ENCODE results near the gene TCEAL6.
"Not testable (repeated sequence)": the region's sequence is repeated elsewhere in the genome, so short reads cannot be mapped to it uniquely, and the experiment has no call there.

The TCEAL6 gene

GRCh38 chrX:102140876-102141275, 1.4 kb downstream of the TCEAL6 start:
- POLR2A ChIA-PET; H3K27ac ChIP-seq (ENCODE audit: insufficient read depth in 1 of 2, low read depth in 1 of 2, low read length in 2 of 2, poor library complexity in 1 of 2, severe bottlenecking in 2 of 2); H3K4me1 ChIP-seq (ENCODE audit: control extremely low read depth in 1 of 4, control insufficient read depth in 4 of 4, insufficient read depth in 4 of 4, low read length in 3 of 4); H3K9me3 ChIP-seq (ENCODE audit: control extremely low read depth in 1 of 5, control insufficient read depth in 4 of 5, insufficient read depth in 2 of 5, low read depth in 1 of 5, low read length in 4 of 5); H3K36me3 ChIP-seq (ENCODE audit: control insufficient read depth in 4 of 4, insufficient read depth in 4 of 4, low read length in 3 of 4); DNase-seq; CTCF ChIA-PET; H3K4me3 ChIP-seq (ENCODE audit: control insufficient read depth in 1 of 7, extremely low read depth in 1 of 7, insufficient read depth in 4 of 7, low read depth in 2 of 7, low read length in 6 of 7): not testable (repeated sequence)
- peaks cover 3 to 40% (median 7%) of the 10 kb centered on the region in 5 experiments for H3K27me3 ChIP-seq (replicated peaks in 2 of 5; ENCODE audit: control insufficient read depth in 4 of 5, insufficient read depth in 5 of 5, low read length in 4 of 5)
- WGBS (ENCODE audit: insufficient coverage), result 77% methylated on average over 11 of the region's 16 CpGs

- no peak overlapping the region for H3K27ac ChIP-seq (ENCODE audit: insufficient read depth in 1 of 2, low read depth in 1 of 2, low read length in 2 of 2, poor library complexity in 1 of 2, severe bottlenecking in 2 of 2)
- POLR2A ChIA-PET, result no interaction called here
- H3K4me1 ChIP-seq (ENCODE audit: control extremely low read depth in 1 of 4, control insufficient read depth in 4 of 4, insufficient read depth in 4 of 4, low read length in 3 of 4), result no peaks in the 10 kb centered on the region
- H3K4me3 ChIP-seq (ENCODE audit: control insufficient read depth in 1 of 7, extremely low read depth in 1 of 7, insufficient read depth in 4 of 7, low read depth in 2 of 7, low read length in 6 of 7), result no peak overlapping the region
- CTCF ChIA-PET, result no interaction called here
- H3K27me3 ChIP-seq (replicated peaks in 2 of 5; ENCODE audit: control insufficient read depth in 4 of 5, insufficient read depth in 5 of 5, low read length in 4 of 5), result peaks cover 0 to 34% (median 5%) of the 10 kb centered on the region in 5 experiments
- 78% methylated on average over 2 of the region's 4 CpGs for WGBS (ENCODE audit: insufficient coverage)
- H3K36me3 ChIP-seq (ENCODE audit: control insufficient read depth in 4 of 4, insufficient read depth in 4 of 4, low read length in 3 of 4), result no peaks in the 10 kb centered on the region
- H3K9me3 ChIP-seq (ENCODE audit: control extremely low read depth in 1 of 5, control insufficient read depth in 4 of 5, insufficient read depth in 2 of 5, low read depth in 1 of 5, low read length in 4 of 5), result no peaks in the 10 kb centered on the region
- peak; percentile 5 to 56 (median 46) for DNase-seq
Observed at GRCh38 chrX:102138064-102138463, 4.2 kb downstream of the TCEAL6 start.

- no CpG with 5 or more reads among the region's 1 CpG for whole genome bisulfite sequencing (ENCODE audit: insufficient coverage)
- DNase-seq, result peak; percentile 22 to 38 (median 33)
- Histone ChIP-seq H3K4me3 (ENCODE audit: control insufficient read depth in 1 of 7, extremely low read depth in 1 of 7, insufficient read depth in 4 of 7, low read depth in 2 of 7, low read length in 6 of 7) (no peak overlapping the region), H3K27me3 (replicated peaks in 2 of 5; ENCODE audit: control insufficient read depth in 4 of 5, insufficient read depth in 5 of 5, low read length in 4 of 5) (peaks cover 1 to 25% (median 4%) of the 10 kb centered on the region in 5 experiments), H3K9me3 (ENCODE audit: control extremely low read depth in 1 of 5, control insufficient read depth in 4 of 5, insufficient read depth in 2 of 5, low read depth in 1 of 5, low read length in 4 of 5) (no peaks in the 10 kb centered on the region), H3K36me3 (ENCODE audit: control insufficient read depth in 4 of 4, insufficient read depth in 4 of 4, low read length in 3 of 4) (no peaks in the 10 kb centered on the region), H3K27ac (ENCODE audit: insufficient read depth in 1 of 2, low read depth in 1 of 2, low read length in 2 of 2, poor library complexity in 1 of 2, severe bottlenecking in 2 of 2) (no peak overlapping the region), H3K4me1 (ENCODE audit: control extremely low read depth in 1 of 4, control insufficient read depth in 4 of 4, insufficient read depth in 4 of 4, low read length in 3 of 4) (peaks cover 0 to 7% (median 0%) of the 10 kb centered on the region in 4 experiments)
- ChIA-PET POLR2A (no interaction called here), CTCF (no interaction called here)
Observed at GRCh38 chrX:102129473-102129872, 12.8 kb downstream of the TCEAL6 start.

GRCh38 chrX:102126863-102127262, 15.4 kb downstream of the TCEAL6 start:
- Histone ChIP-seq H3K36me3 (ENCODE audit: control insufficient read depth in 4 of 4, insufficient read depth in 4 of 4, low read length in 3 of 4) (no peaks in the 10 kb centered on the region), H3K27ac (ENCODE audit: insufficient read depth in 1 of 2, low read depth in 1 of 2, low read length in 2 of 2, poor library complexity in 1 of 2, severe bottlenecking in 2 of 2) (no peak overlapping the region), H3K9me3 (ENCODE audit: control extremely low read depth in 1 of 5, control insufficient read depth in 4 of 5, insufficient read depth in 2 of 5, low read depth in 1 of 5, low read length in 4 of 5) (no peaks in the 10 kb centered on the region), H3K4me1 (ENCODE audit: control extremely low read depth in 1 of 4, control insufficient read depth in 4 of 4, insufficient read depth in 4 of 4, low read length in 3 of 4) (peaks cover 0 to 7% (median 0%) of the 10 kb centered on the region in 4 experiments), H3K4me3 (ENCODE audit: control insufficient read depth in 1 of 7, extremely low read depth in 1 of 7, insufficient read depth in 4 of 7, low read depth in 2 of 7, low read length in 6 of 7) (no peak overlapping the region), H3K27me3 (replicated peaks in 2 of 5; ENCODE audit: control insufficient read depth in 4 of 5, insufficient read depth in 5 of 5, low read length in 4 of 5) (peaks cover 3 to 19% (median 7%) of the 10 kb centered on the region in 5 experiments)
- POLR2A ChIA-PET, result no interaction called here
- 62% methylated on average over 8 of the region's 8 CpGs for WGBS (ENCODE audit: insufficient coverage)
- no peak for DNase-seq
- CTCF ChIA-PET, result no interaction called here

- DNase-seq, result peak in 1 of 3 donors; percentile 7
- 38% methylated on average over 14 of the region's 21 CpGs for WGBS (ENCODE audit: insufficient coverage)
- H3K27ac ChIP-seq (ENCODE audit: insufficient read depth in 1 of 2, low read depth in 1 of 2, low read length in 2 of 2, poor library complexity in 1 of 2, severe bottlenecking in 2 of 2); POLR2A ChIA-PET; H3K4me1 ChIP-seq (ENCODE audit: control extremely low read depth in 1 of 4, control insufficient read depth in 4 of 4, insufficient read depth in 4 of 4, low read length in 3 of 4); H3K36me3 ChIP-seq (ENCODE audit: control insufficient read depth in 4 of 4, insufficient read depth in 4 of 4, low read length in 3 of 4); CTCF ChIA-PET; H3K9me3 ChIP-seq (ENCODE audit: control extremely low read depth in 1 of 5, control insufficient read depth in 4 of 5, insufficient read depth in 2 of 5, low read depth in 1 of 5, low read length in 4 of 5): not testable (repeated sequence)
- Histone ChIP-seq H3K27me3 (replicated peaks in 2 of 5; ENCODE audit: control insufficient read depth in 4 of 5, insufficient read depth in 5 of 5, low read length in 4 of 5) (peaks cover 3 to 19% (median 7%) of the 10 kb centered on the region in 5 experiments), H3K4me3 (ENCODE audit: control insufficient read depth in 1 of 7, extremely low read depth in 1 of 7, insufficient read depth in 4 of 7, low read depth in 2 of 7, low read length in 6 of 7) (peak overlapping the region in 2 of 7 experiments; percentile 57 to 68)
Observed at GRCh38 chrX:102126080-102126818, 16.0 kb downstream of the TCEAL6 start.

GRCh38 chrX:102125436-102125835, 16.8 kb downstream of the TCEAL6 start, which contains the start of gene TCEAL2:
TSS of gene TCEAL2 (plus strand) at chrX:102125679. CDS start at chrX:102126831, 1,152 bp downstream.
- CTCF ChIA-PET; H3K36me3 ChIP-seq (ENCODE audit: control insufficient read depth in 4 of 4, insufficient read depth in 4 of 4, low read length in 3 of 4); H3K27ac ChIP-seq (ENCODE audit: insufficient read depth in 1 of 2, low read depth in 1 of 2, low read length in 2 of 2, poor library complexity in 1 of 2, severe bottlenecking in 2 of 2); H3K9me3 ChIP-seq (ENCODE audit: control extremely low read depth in 1 of 5, control insufficient read depth in 4 of 5, insufficient read depth in 2 of 5, low read depth in 1 of 5, low read length in 4 of 5); H3K4me1 ChIP-seq (ENCODE audit: control extremely low read depth in 1 of 4, control insufficient read depth in 4 of 4, insufficient read depth in 4 of 4, low read length in 3 of 4); POLR2A ChIA-PET: not testable (repeated sequence)
- Histone ChIP-seq H3K27me3 (replicated peaks in 2 of 5; ENCODE audit: control insufficient read depth in 4 of 5, insufficient read depth in 5 of 5, low read length in 4 of 5) (peaks cover 3 to 19% (median 7%) of the 10 kb centered on the region in 5 experiments), H3K4me3 (ENCODE audit: control insufficient read depth in 1 of 7, extremely low read depth in 1 of 7, insufficient read depth in 4 of 7, low read depth in 2 of 7, low read length in 6 of 7) (peak within 1 kb of the TSS in 5 of 7 experiments; percentile 4 to 72 (median 55))
- peak in 2 of 3 donors; percentile 8 to 56 for DNase-seq
- no CpG with 5 or more reads among the region's 38 CpGs for whole genome bisulfite sequencing (ENCODE audit: insufficient coverage)

- H3K9me3 ChIP-seq (ENCODE audit: control extremely low read depth in 1 of 5, control insufficient read depth in 4 of 5, insufficient read depth in 2 of 5, low read depth in 1 of 5, low read length in 4 of 5); H3K27ac ChIP-seq (ENCODE audit: insufficient read depth in 1 of 2, low read depth in 1 of 2, low read length in 2 of 2, poor library complexity in 1 of 2, severe bottlenecking in 2 of 2); CTCF ChIA-PET; H3K36me3 ChIP-seq (ENCODE audit: control insufficient read depth in 4 of 4, insufficient read depth in 4 of 4, low read length in 3 of 4); DNase-seq; POLR2A ChIA-PET; H3K4me1 ChIP-seq (ENCODE audit: control extremely low read depth in 1 of 4, control insufficient read depth in 4 of 4, insufficient read depth in 4 of 4, low read length in 3 of 4): not testable (repeated sequence)
- no CpG with 5 or more reads among the region's 10 CpGs for WGBS (ENCODE audit: insufficient coverage)
- peaks cover 3 to 19% (median 7%) of the 10 kb centered on the region in 5 experiments for H3K27me3 ChIP-seq (replicated peaks in 2 of 5; ENCODE audit: control insufficient read depth in 4 of 5, insufficient read depth in 5 of 5, low read length in 4 of 5)
- H3K4me3 ChIP-seq (ENCODE audit: control insufficient read depth in 1 of 7, extremely low read depth in 1 of 7, insufficient read depth in 4 of 7, low read depth in 2 of 7, low read length in 6 of 7), result peak overlapping the region in 5 of 7 experiments; percentile 4 to 72 (median 52)
Observed at GRCh38 chrX:102125014-102125413, 17.3 kb downstream of the TCEAL6 start.
